ENCODE data around the gene PTGR2. TPM values are rescaled to one million over a fixed set of nuclear protein-coding genes. Genes with fewer than 3 reads are reported as not detected.
"Not testable (repeated sequence)": the region's sequence is repeated elsewhere in the genome, so short reads cannot be mapped to it uniquely, and the experiment has no call there.

The PTGR2 gene
- total RNA-seq, 1 donor from 2014 or later: 3.6 TPM

GRCh38 chr14:73888460-73888725 is 36.8 kb downstream of the PTGR2 start:
- Mint-ChIP-seq H3K27me3 (ENCODE audit: unreplicated experiment) (peaks cover 1% of the 10 kb centered on the region), H3K27ac (ENCODE audit: unreplicated experiment) (no peak overlapping the region), H3K4me1 (ENCODE audit: unreplicated experiment) (peaks cover 21% of the 10 kb centered on the region), H3K4me3 (ENCODE audit: unreplicated experiment) (no peak overlapping the region), H3K9me3 (ENCODE audit: unreplicated experiment) (no peaks in the 10 kb centered on the region), H3K36me3 (ENCODE audit: low read depth, unreplicated experiment) (no peaks in the 10 kb centered on the region)
- no peak for TF ChIP-seq CTCF (IDR thresholded peaks at IDR 0.05; ENCODE audit: unreplicated experiment)
- DNase-seq (ENCODE audit: low spot score): no peak

- Mint-ChIP-seq H3K27ac (ENCODE audit: unreplicated experiment) (no peak overlapping the region), H3K36me3 (ENCODE audit: low read depth, unreplicated experiment) (peaks cover 4% of the 10 kb centered on the region), H3K4me1 (ENCODE audit: unreplicated experiment) (peaks cover 21% of the 10 kb centered on the region), H3K4me3 (ENCODE audit: unreplicated experiment) (no peak overlapping the region), H3K9me3 (ENCODE audit: unreplicated experiment) (no peaks in the 10 kb centered on the region), H3K27me3 (ENCODE audit: unreplicated experiment) (peaks cover 1% of the 10 kb centered on the region)
- no peak for TF ChIP-seq CTCF (IDR thresholded peaks at IDR 0.05; ENCODE audit: unreplicated experiment)
- DNase-seq (ENCODE audit: low spot score): no peak
These were observed 37.3 kb downstream of the PTGR2 start for GRCh38 chr14:73888971-73889370.

GRCh38 chr14:73889376-73889775 is 37.7 kb downstream of the PTGR2 start:
- Mint-ChIP-seq H3K27ac (ENCODE audit: unreplicated experiment) (no peak overlapping the region), H3K36me3 (ENCODE audit: low read depth, unreplicated experiment) (peaks cover 6% of the 10 kb centered on the region), H3K27me3 (ENCODE audit: unreplicated experiment) (peaks cover 1% of the 10 kb centered on the region), H3K9me3 (ENCODE audit: unreplicated experiment) (no peaks in the 10 kb centered on the region), H3K4me1 (ENCODE audit: unreplicated experiment) (peaks cover 21% of the 10 kb centered on the region), H3K4me3 (ENCODE audit: unreplicated experiment) (no peak overlapping the region)
- no peak for DNase-seq (ENCODE audit: low spot score)
- no peak for TF ChIP-seq CTCF (IDR thresholded peaks at IDR 0.05; ENCODE audit: unreplicated experiment)

GRCh38 chr14:73894180-73894687 is 42.6 kb downstream of the PTGR2 start:
- not testable (repeated sequence) for H3K27me3 Mint-ChIP-seq (ENCODE audit: unreplicated experiment); H3K9me3 Mint-ChIP-seq (ENCODE audit: unreplicated experiment); DNase-seq (ENCODE audit: low spot score)
- Mint-ChIP-seq H3K36me3 (ENCODE audit: low read depth, unreplicated experiment) (peaks cover 28% of the 10 kb centered on the region), H3K4me1 (ENCODE audit: unreplicated experiment) (peaks cover 19% of the 10 kb centered on the region), H3K27ac (ENCODE audit: unreplicated experiment) (peak overlapping the region; percentile 22), H3K4me3 (ENCODE audit: unreplicated experiment) (peak overlapping the region; percentile 73)

- peak overlapping the region; percentile 64 for H3K27ac Mint-ChIP-seq (ENCODE audit: unreplicated experiment)
- DNase-seq (ENCODE audit: low spot score): no peak
- no peaks in the 10 kb centered on the region for H3K9me3 Mint-ChIP-seq (ENCODE audit: unreplicated experiment)
- TF ChIP-seq CTCF (IDR thresholded peaks at IDR 0.05; ENCODE audit: unreplicated experiment): no peak
- H3K4me3 Mint-ChIP-seq (ENCODE audit: unreplicated experiment): no peak overlapping the region
- peaks cover 19% of the 10 kb centered on the region for H3K4me1 Mint-ChIP-seq (ENCODE audit: unreplicated experiment)
- H3K27me3 Mint-ChIP-seq (ENCODE audit: unreplicated experiment): no peaks in the 10 kb centered on the region
- H3K36me3 Mint-ChIP-seq (ENCODE audit: low read depth, unreplicated experiment): peaks cover 28% of the 10 kb centered on the region
These were observed 44.3 kb downstream of the PTGR2 start for GRCh38 chr14:73895939-73896338.

- no peaks in the 10 kb centered on the region for H3K27me3 Mint-ChIP-seq (ENCODE audit: unreplicated experiment)
- H3K27ac Mint-ChIP-seq (ENCODE audit: unreplicated experiment): peak overlapping the region; percentile 84
- peaks cover 19% of the 10 kb centered on the region for H3K4me1 Mint-ChIP-seq (ENCODE audit: unreplicated experiment)
- no peaks in the 10 kb centered on the region for H3K9me3 Mint-ChIP-seq (ENCODE audit: unreplicated experiment)
- peak overlapping the region; percentile 48 for H3K4me3 Mint-ChIP-seq (ENCODE audit: unreplicated experiment)
- no peak for DNase-seq (ENCODE audit: low spot score)
- H3K36me3 Mint-ChIP-seq (ENCODE audit: low read depth, unreplicated experiment): peaks cover 28% of the 10 kb centered on the region
- TF ChIP-seq CTCF (IDR thresholded peaks at IDR 0.05; ENCODE audit: unreplicated experiment): no peak
These were observed 44.9 kb downstream of the PTGR2 start for GRCh38 chr14:73896521-73896920.
